ENCODE data around the gene PRMT5.

DNA sequence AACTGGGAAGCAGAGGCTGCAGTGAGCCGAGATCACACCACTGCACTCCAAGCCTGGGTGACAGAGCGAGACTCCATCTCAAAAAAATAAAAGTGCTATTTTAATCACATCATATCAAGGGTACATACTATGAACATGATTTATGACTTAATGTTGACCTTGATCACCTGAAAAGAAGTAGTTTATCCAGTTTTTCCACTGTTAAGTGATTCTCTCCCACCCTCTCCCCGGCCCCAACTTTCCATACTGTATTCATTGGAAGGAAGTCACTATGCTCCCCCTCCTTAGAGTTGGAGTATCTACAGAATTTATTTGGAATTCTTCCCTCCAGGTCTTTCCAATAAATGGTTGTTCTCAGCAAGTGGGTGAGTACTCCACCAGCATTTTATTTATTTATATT, 3.0 kb upstream of the PRMT5 start:
- TF ChIP-seq CEBPB (IDR thresholded peaks at IDR 0.05) (no peak), NFIC (IDR thresholded peaks at IDR 0.05) (no peak), ZBTB7A (IDR thresholded peaks at IDR 0.05; ENCODE audit: low read depth) (no peak), RAD21 (IDR thresholded peaks at IDR 0.05; ENCODE audit: low read depth) (no peak), EP300 (IDR thresholded peaks at IDR 0.05; ENCODE audit: borderline replicate concordance) (no peak), CREB1 (IDR thresholded peaks at IDR 0.05; ENCODE audit: low read depth) (no peak), FOXM1 (IDR thresholded peaks at IDR 0.05; ENCODE audit: borderline replicate concordance, low read depth) (no peak)
- TF ChIP-seq, protein P1, sequence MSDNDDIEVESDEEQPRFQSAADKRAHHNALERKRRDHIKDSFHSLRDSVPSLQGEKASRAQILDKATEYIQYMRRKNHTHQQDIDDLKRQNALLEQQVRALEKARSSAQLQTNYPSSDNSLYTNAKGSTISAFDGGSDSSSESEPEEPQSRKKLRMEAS (IDR thresholded peaks at IDR 0.05): no peak
- TF ChIP-seq, protein P2, sequence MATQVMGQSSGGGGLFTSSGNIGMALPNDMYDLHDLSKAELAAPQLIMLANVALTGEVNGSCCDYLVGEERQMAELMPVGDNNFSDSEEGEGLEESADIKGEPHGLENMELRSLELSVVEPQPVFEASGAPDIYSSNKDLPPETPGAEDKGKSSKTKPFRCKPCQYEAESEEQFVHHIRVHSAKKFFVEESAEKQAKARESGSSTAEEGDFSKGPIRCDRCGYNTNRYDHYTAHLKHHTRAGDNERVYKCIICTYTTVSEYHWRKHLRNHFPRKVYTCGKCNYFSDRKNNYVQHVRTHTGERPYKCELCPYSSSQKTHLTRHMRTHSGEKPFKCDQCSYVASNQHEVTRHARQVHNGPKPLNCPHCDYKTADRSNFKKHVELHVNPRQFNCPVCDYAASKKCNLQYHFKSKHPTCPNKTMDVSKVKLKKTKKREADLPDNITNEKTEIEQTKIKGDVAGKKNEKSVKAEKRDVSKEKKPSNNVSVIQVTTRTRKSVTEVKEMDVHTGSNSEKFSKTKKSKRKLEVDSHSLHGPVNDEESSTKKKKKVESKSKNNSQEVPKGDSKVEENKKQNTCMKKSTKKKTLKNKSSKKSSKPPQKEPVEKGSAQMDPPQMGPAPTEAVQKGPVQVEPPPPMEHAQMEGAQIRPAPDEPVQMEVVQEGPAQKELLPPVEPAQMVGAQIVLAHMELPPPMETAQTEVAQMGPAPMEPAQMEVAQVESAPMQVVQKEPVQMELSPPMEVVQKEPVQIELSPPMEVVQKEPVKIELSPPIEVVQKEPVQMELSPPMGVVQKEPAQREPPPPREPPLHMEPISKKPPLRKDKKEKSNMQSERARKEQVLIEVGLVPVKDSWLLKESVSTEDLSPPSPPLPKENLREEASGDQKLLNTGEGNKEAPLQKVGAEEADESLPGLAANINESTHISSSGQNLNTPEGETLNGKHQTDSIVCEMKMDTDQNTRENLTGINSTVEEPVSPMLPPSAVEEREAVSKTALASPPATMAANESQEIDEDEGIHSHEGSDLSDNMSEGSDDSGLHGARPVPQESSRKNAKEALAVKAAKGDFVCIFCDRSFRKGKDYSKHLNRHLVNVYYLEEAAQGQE (IDR thresholded peaks at IDR 0.05; ENCODE audit: low read depth): no peak
